Upper lobe of left lung (tissue), 4 donors: ENCODE data around the gene AOAH.

Source experiments
- POLR2A ChIP-seq, 4 donors: fragments of 450-650 bp; IDR thresholded peaks; one replicate each; pipeline ENCODE4 v1.5.1; 2016 to 2017; ENCODE audit warnings: antibody characterized with exemption in 4 of 4, mild to moderate bottlenecking in 2 of 4
- POLR2AphosphoS5 ChIP-seq, 2 donors: sonication (generic); formaldehyde crosslinking; IDR thresholded peaks; one replicate each; pipeline ENCODE4 v1.5.1; 2017; ENCODE audit warnings: antibody characterized with exemption in 2 of 2
- TF ChIP-seq, protein P1 (sequence below), 6 experiments: fragments of 450-650 bp in 4 of 6; fragments of 200-600 bp in 2 of 6; sonication (generic) in 2 of 6; IDR thresholded peaks; one replicate each; pipeline ENCODE4 v1.5.1; 2016 to 2019; ENCODE audit warnings: antibody characterized with exemption in 6 of 6

DNA sequence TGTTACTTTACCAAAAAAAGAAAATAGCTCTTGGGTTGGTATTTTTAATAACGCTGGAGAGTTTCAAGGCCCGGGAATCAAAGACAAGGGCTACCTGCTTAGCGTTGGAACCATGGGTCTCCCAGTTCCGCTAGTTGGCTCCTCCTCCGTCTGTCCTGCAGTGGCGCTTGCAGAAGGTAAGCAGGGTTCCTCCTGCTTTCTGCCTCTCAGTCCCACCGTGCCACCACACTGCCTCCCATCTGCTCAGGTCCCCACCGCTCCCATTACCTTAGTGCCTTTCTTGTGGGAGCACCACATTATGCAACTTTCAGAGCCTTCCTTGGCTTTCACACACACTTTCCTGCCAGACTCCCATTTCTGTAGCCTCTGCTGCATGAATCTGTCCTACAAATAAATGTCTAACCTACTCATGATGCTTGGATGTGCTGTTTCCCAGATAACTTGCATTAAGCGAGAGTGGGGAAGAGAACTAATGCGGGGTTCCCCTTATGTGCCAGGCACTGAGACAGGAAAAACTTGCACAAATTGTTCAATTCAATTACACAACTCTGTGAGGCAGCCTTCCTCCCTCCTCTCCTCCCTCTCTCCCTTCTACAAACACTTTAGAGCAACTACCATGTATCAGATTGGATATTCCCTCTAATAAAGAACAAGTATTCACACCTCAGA, 124.5 kb downstream of the AOAH start:
- TF ChIP-seq, protein P1, sequence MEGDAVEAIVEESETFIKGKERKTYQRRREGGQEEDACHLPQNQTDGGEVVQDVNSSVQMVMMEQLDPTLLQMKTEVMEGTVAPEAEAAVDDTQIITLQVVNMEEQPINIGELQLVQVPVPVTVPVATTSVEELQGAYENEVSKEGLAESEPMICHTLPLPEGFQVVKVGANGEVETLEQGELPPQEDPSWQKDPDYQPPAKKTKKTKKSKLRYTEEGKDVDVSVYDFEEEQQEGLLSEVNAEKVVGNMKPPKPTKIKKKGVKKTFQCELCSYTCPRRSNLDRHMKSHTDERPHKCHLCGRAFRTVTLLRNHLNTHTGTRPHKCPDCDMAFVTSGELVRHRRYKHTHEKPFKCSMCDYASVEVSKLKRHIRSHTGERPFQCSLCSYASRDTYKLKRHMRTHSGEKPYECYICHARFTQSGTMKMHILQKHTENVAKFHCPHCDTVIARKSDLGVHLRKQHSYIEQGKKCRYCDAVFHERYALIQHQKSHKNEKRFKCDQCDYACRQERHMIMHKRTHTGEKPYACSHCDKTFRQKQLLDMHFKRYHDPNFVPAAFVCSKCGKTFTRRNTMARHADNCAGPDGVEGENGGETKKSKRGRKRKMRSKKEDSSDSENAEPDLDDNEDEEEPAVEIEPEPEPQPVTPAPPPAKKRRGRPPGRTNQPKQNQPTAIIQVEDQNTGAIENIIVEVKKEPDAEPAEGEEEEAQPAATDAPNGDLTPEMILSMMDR (IDR thresholded peaks at IDR 0.05): peak in 1 of 6 experiments; percentile 7
- TF ChIP-seq POLR2A (IDR thresholded peaks at IDR 0.05) (no peak), POLR2AphosphoS5 (IDR thresholded peaks at IDR 0.05) (no peak)
